Brain microvascular endothelial cell (primary cell): ENCODE data around the gene PRTFDC1.

Experiments used
- DNase-seq: peaks from one replicate; pipeline ENCODE4 v3.0.0-alpha.2; 2020
- H3K27ac ChIP-seq: fragments of 250-450 bp; sonication (Bioruptor Pico); 2 replicates; pipeline ENCODE4 v1.5.1; 2020; ENCODE audit warnings: mild to moderate bottlenecking, moderate library complexity
- H3K27me3 ChIP-seq: fragments of 250-450 bp; sonication (Bioruptor Pico); replicated peaks from 2 replicates; pipeline ENCODE4 v1.5.1; 2020; ENCODE audit warnings: mild to moderate bottlenecking
- H3K36me3 ChIP-seq: fragments of 250-450 bp; sonication (Bioruptor Pico); replicated peaks from 2 replicates; pipeline ENCODE4 v1.5.1; 2020; ENCODE audit warnings: mild to moderate bottlenecking
- H3K4me3 ChIP-seq: 2 replicates; pipeline ENCODE4 v1.5.1; 2011; ENCODE audit warnings: low read depth, mild to moderate bottlenecking, control low read depth, low read length, moderate library complexity
- in situ Hi-C: cut with HindIII; loops from 2 replicates; pipeline ENCODE4 v1.10.0; 2017; ENCODE audit warnings: low sequenced_read_pairs, low pct_ligation_motif_present
- TF ChIP-seq, protein P1 (sequence below): IDR thresholded peaks from 2 replicates; pipeline ENCODE4 v1.5.1; 2011; ENCODE audit warnings: low read depth, mild to moderate bottlenecking, moderate library complexity, low read length, control low read depth, inconsistent platforms; ENCODE audit errors: missing control alignments

The PRTFDC1 gene

DNA sequence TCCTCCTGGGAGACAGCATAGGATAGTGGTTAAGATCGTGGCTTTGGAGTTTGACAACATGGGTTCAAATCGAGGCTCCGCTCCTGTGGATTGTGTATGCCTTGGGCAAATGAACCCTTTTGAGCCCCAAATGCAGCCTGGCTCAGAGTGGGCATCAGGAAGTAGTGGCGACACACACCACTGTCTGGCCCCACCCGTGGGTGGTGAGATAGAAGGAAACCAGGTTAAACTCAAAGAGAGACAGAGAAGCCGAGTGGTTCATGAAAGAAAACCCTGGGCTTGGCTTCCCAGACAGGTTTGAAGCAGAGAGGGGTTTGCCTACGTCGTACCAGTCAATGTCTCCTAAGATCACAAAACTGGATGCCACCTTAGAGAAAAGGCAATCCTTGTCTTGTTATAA, 57.7 kb downstream of the PRTFDC1 start:
- Histone ChIP-seq H3K27me3 (no peaks in the 10 kb centered on the region), H3K4me3 (no peak overlapping the region), H3K27ac (peak overlapping the region; percentile 1), H3K36me3 (no peaks in the 10 kb centered on the region)
- TF ChIP-seq, protein P1, sequence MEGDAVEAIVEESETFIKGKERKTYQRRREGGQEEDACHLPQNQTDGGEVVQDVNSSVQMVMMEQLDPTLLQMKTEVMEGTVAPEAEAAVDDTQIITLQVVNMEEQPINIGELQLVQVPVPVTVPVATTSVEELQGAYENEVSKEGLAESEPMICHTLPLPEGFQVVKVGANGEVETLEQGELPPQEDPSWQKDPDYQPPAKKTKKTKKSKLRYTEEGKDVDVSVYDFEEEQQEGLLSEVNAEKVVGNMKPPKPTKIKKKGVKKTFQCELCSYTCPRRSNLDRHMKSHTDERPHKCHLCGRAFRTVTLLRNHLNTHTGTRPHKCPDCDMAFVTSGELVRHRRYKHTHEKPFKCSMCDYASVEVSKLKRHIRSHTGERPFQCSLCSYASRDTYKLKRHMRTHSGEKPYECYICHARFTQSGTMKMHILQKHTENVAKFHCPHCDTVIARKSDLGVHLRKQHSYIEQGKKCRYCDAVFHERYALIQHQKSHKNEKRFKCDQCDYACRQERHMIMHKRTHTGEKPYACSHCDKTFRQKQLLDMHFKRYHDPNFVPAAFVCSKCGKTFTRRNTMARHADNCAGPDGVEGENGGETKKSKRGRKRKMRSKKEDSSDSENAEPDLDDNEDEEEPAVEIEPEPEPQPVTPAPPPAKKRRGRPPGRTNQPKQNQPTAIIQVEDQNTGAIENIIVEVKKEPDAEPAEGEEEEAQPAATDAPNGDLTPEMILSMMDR: no peak
- DNase-seq: no peak
- in situ Hi-C loops: no loop called here

DNA sequence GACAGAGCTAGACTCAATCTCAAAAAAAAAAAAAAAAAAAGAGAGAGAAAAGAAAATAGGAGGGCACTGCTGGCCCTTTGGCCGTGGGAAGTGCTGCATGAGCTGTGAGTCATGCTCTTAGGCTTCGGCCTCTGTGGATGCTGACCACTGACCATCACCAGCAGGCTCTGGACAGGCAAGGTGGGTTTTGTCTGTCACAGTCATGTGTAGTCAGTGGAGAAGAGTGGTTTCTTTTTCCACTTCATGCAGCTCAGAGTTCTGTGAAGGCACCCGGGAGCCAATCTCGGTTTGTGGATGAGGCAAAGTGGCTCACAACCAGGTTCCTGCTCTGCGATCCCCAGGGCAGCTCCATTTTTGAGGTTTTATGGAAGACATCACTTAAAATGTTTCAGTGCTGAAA, 58.1 kb downstream of the PRTFDC1 start:
- TF ChIP-seq, protein P1: no peak
- H3K27ac ChIP-seq: peak overlapping the region; percentile 1
- no peaks in the 10 kb centered on the region for H3K36me3 ChIP-seq
- DNase-seq: peak; percentile 83
- in situ Hi-C loops: no loop called here
- H3K27me3 ChIP-seq: no peaks in the 10 kb centered on the region
- no peak overlapping the region for H3K4me3 ChIP-seq

DNA sequence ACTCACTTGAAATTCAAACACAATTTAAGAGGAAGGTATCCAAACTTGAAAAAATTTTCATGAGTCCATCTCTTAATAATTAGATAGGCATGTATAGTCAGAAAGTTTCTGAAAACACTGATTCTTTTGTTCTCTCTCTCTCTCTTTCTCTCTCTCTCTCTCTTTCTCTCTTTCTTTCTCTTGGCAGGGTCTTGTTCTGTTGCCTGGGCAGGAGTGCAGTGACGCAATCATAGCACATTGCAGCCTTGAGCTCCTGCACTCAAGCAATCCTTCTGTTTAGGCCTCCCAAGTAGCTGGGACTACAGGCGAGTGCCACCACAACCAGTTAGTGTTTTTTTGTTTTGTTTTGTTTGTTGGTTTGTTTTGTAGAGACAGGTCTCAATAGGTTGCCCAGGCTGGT, 59.3 kb downstream of the PRTFDC1 start:
- H3K27ac ChIP-seq: no peak overlapping the region
- TF ChIP-seq, protein P1: no peak
- in situ Hi-C loops: no loop called here

DNA sequence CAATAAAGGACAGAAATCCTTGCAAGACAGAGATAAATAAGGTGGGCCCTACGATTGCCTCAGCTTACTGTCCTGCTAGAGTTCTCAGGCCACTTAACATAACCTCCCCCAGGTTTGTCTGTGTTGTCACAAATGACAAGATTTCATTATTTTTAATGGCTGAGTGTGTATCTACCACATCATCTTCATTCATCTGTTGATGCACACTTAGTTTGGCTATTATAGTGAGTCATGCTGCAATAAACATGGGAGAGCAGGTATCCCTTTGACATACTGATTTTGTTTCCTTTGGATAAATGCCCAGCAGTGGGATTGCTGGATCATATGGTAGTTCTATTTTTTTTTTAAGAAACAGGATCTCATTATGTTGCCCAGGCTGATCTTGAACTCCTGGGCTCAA, 60.6 kb downstream of the PRTFDC1 start:
- DNase-seq: peak; percentile 75
- in situ Hi-C loops: no loop called here
- H3K27ac ChIP-seq: no peak overlapping the region
- H3K36me3 ChIP-seq: no peaks in the 10 kb centered on the region
- no peak overlapping the region for H3K4me3 ChIP-seq
- TF ChIP-seq, protein P1: no peak
- no peaks in the 10 kb centered on the region for H3K27me3 ChIP-seq

More for the DNA sequence above, 59.3 kb downstream of the PRTFDC1 start:
- H3K27me3 ChIP-seq: no peaks in the 10 kb centered on the region
- H3K4me3 ChIP-seq: no peak overlapping the region
- no peaks in the 10 kb centered on the region for H3K36me3 ChIP-seq
- DNase-seq: no peak

DNA sequence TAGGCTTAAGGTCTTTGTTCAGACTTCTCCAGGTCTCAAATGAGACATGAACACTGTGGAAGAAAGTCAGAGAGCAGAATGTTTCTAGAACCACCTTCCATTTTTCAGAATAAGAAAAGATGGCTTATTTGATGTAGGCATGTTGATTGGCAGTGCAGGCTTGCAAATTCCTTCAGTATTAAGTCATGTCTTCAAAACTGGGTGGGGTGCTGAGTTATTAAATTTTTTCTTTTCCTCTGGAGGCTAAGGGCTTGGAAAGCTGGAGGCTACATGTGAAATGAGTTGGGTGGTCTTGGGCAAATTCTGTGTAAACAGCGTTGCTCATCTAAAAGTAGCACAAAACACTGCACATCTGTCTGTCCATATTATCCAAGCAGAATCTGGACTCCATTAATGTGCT, 62.8 kb downstream of the PRTFDC1 start:
- Histone ChIP-seq H3K27ac (no peak overlapping the region), H3K27me3 (no peaks in the 10 kb centered on the region), H3K36me3 (no peaks in the 10 kb centered on the region), H3K4me3 (no peak overlapping the region)
- no peak for DNase-seq
- in situ Hi-C loops: no loop called here
- TF ChIP-seq, protein P1: no peak

DNA sequence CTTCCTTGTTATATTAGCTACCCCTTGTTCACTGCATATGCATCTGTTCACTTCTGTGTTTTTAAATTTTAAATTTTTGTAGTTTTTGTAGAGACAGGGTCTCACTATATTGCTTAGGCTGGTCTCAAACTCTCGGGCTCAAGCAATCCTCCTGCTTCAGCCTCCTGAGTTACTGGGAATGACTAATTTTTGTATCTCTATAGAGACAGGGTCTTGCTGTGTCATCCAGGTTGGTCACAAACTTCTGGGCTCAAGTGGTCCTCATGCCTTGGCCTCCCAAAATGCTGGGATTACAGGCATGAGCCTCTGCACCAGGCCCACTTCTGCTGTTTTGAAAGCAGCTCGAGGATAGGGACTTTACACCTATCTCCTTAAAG, 64.6 kb downstream of the PRTFDC1 start:
- DNase-seq: no peak
- in situ Hi-C loops: no loop called here
- Histone ChIP-seq H3K4me3 (no peak overlapping the region), H3K36me3 (no peaks in the 10 kb centered on the region), H3K27me3 (no peaks in the 10 kb centered on the region), H3K27ac (no peak overlapping the region)
- TF ChIP-seq, protein P1: no peak
